Measurements from ENCODE around the gene MAP3K20.

DNA sequence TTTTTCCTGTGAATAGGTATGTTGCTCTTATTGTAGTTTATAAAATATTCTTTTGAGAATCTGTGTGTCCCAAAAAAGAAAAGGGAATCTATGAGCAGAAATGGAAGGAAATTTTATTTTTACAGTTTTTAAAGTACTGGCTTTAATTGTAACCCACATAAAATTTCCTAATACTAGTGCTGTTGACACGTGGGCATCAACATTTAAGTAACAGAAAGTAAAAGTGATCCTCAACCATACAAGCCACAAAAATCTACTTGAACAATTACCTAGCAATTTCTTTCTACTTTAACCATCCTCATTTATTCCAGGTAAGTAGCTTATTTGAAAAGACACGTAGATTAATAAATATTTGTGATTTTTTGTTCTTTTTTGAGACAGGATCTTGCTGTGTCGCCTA, 62.0 kb downstream of the MAP3K20 start:
- no peak for TF ChIP-seq REST (IDR thresholded peaks at IDR 0.05; ENCODE audit: insufficient read depth in 1 of 2, low read depth in 2 of 2, low read length in 2 of 2)
- no peak for TF ChIP-seq POLR2AphosphoS5 (IDR thresholded peaks at IDR 0.05; ENCODE audit: low read depth, low read length)
- TF ChIP-seq TAF1 (IDR thresholded peaks at IDR 0.05; ENCODE audit: borderline replicate concordance, insufficient read depth, low read length), result no peak
- TF ChIP-seq SIN3A (IDR thresholded peaks at IDR 0.05; ENCODE audit: borderline replicate concordance, insufficient read depth, low read length), result no peak

Measured in PFSK-1 (cell line).